H1 (cell line): ENCODE measurements around the gene DKC1. TPM values are rescaled to one million over a fixed set of nuclear protein-coding genes. Genes with fewer than 3 reads are reported as not detected.

Source experiments
- CTCF ChIA-PET: fragments of 300-600 bp; sonication (Branson Sonifier 250); formaldehyde crosslinking; loops from one replicate; lab custom pipeline; 2021; ENCODE audit not compliant: partially characterized antibody; lab: Charles Lee
- POLR2A ChIA-PET: fragments of 300-600 bp; sonication (Branson Sonifier 250); formaldehyde crosslinking; loops from one replicate; lab custom pipeline; 2021; ENCODE audit warnings: inconsistent platforms; ENCODE audit not compliant: partially characterized antibody; lab: Charles Lee
- DNase-seq, 2 experiments: peaks; one replicate each; pipeline versions ENCODE4 v3.0.0 to v3.0.0-alpha.2; 2010 to 2022; ENCODE audit warnings: low spot score in 2 of 2, low read depth in 1 of 2, mixed read lengths in 1 of 2
- FAIRE-seq: peaks from 2 replicates; lab custom pipeline; 2011; peaks lifted over from hg19 to GRCh38; lab: Jason Lieb, UNC
- H2AFZ ChIP-seq: 2 replicates; pipeline ENCODE4 v1.8.1; 2012; ENCODE audit warnings: low read length, inconsistent platforms
- H2AK5ac ChIP-seq: 2 replicates; pipeline ENCODE4 v1.6.1; 2013; ENCODE audit warnings: low read depth, low read length
- H2BK120ac ChIP-seq: replicated peaks from 2 replicates; pipeline ENCODE3; 2013; ENCODE audit warnings: low read depth, low read length, inconsistent platforms
- H2BK12ac ChIP-seq: 2 replicates; pipeline ENCODE4 v1.6.1; 2013; ENCODE audit warnings: low read depth, low read length
- H2BK15ac ChIP-seq: 2 replicates; pipeline ENCODE4 v1.6.1; 2013; ENCODE audit warnings: low read length
- H2BK20ac ChIP-seq: 2 replicates; pipeline ENCODE4 v1.6.1; 2013; ENCODE audit warnings: low read length
- H2BK5ac ChIP-seq: 2 replicates; pipeline ENCODE4 v1.6.1; 2013; ENCODE audit warnings: low read depth, low read length
- H3K14ac ChIP-seq: 2 replicates; pipeline ENCODE4 v1.6.1; 2013; ENCODE audit warnings: inconsistent platforms; ENCODE audit not compliant: insufficient read length
- H3K18ac ChIP-seq: 2 replicates; pipeline ENCODE4 v1.6.1; 2013; ENCODE audit warnings: low read length; ENCODE audit errors: extremely low read depth
- H3K23ac ChIP-seq: 2 replicates; pipeline ENCODE4 v1.6.1; 2013; ENCODE audit warnings: inconsistent platforms; ENCODE audit not compliant: insufficient read length
- H3K23me2 ChIP-seq: 2 replicates; pipeline ENCODE4 v1.6.1; 2013; ENCODE audit warnings: low read depth, low read length
- H3K27ac ChIP-seq: 2 replicates; pipeline ENCODE4 v1.6.1; 2011; ENCODE audit warnings: low read depth, low read length, inconsistent platforms
- H3K27me3 ChIP-seq, 4 experiments: replicated peaks in 1 of 4; 1 replicate in 1 of 4; 2 replicates in 3 of 4; pipeline versions ENCODE4 v1.6.1 to v1.8.1; 2011 to 2013; ENCODE audit warnings: low read length in 3 of 4, mild to moderate bottlenecking in 3 of 4, inconsistent platforms in 2 of 4, mixed read lengths in 2 of 4, moderate library complexity in 1 of 4; ENCODE audit not compliant: control insufficient read depth in 3 of 4, insufficient read depth in 3 of 4; ENCODE audit errors: extremely low read depth in 1 of 4
- H3K36me3 ChIP-seq, 4 experiments: 2 replicates each; pipeline versions ENCODE4 v1.6.1 to v1.8.1; 2011 to 2013; ENCODE audit warnings: mild to moderate bottlenecking in 4 of 4, low read length in 3 of 4, moderate library complexity in 2 of 4, control low read depth in 1 of 4, inconsistent platforms in 1 of 4; ENCODE audit not compliant: insufficient read depth in 4 of 4, control insufficient read depth in 2 of 4
- H3K4ac ChIP-seq: replicated peaks from 2 replicates; pipeline ENCODE3; 2013; ENCODE audit warnings: low read length, low read depth, mixed read lengths, inconsistent platforms; ENCODE audit not compliant: insufficient read length
- H3K4me1 ChIP-seq, 4 experiments: replicated peaks in 1 of 4; 1 replicate in 1 of 4; 2 replicates in 3 of 4; pipeline versions ENCODE4 v1.6.1 to v1.8.1; 2011 to 2013; ENCODE audit warnings: low read length in 3 of 4, inconsistent platforms in 2 of 4, mixed read lengths in 1 of 4; ENCODE audit not compliant: insufficient read depth in 4 of 4, control insufficient read depth in 3 of 4
- H3K4me2 ChIP-seq, 2 experiments: 2 replicates each; pipeline versions ENCODE4 v1.6.1 to v1.8.1; 2011 to 2013; ENCODE audit warnings: low read depth in 2 of 2, low read length in 2 of 2, control low read depth in 1 of 2, inconsistent platforms in 1 of 2, mild to moderate bottlenecking in 1 of 2; ENCODE audit not compliant: insufficient read depth in 1 of 2
- H3K4me3 ChIP-seq, 4 experiments: fragments of 200-600, 300-600 bp in 1 of 4; sonication (generic), shearing (Covaris generic), sonication (Bioruptor Twin) in 1 of 4; 2 replicates each; pipeline versions ENCODE4 v1.5.1 to v1.8.1; 2011 to 2016; ENCODE audit warnings: low read length in 4 of 4, low read depth in 3 of 4, control low read depth in 2 of 4, inconsistent platforms in 2 of 4, mild to moderate bottlenecking in 2 of 4, mixed read lengths in 1 of 4, moderate library complexity in 1 of 4; ENCODE audit not compliant: insufficient read depth in 2 of 4; ENCODE audit errors: extremely low read depth in 1 of 4
- H3K56ac ChIP-seq: replicated peaks from 2 replicates; pipeline ENCODE3; 2013; ENCODE audit warnings: low read depth, mild to moderate bottlenecking, mixed read lengths, low read length, inconsistent platforms; ENCODE audit not compliant: insufficient read length
- H3K79me1 ChIP-seq: 2 replicates; pipeline ENCODE4 v1.6.1; 2013; ENCODE audit warnings: low read depth, low read length, control low read depth
- H3K79me2 ChIP-seq, 2 experiments: 2 replicates each; pipeline versions ENCODE4 v1.6.1 to v1.8.1; 2012 to 2013; ENCODE audit warnings: low read length in 2 of 2, mild to moderate bottlenecking in 2 of 2, inconsistent platforms in 1 of 2; ENCODE audit not compliant: insufficient read depth in 2 of 2, control insufficient read depth in 1 of 2
- H3K9ac ChIP-seq, 4 experiments: replicated peaks in 1 of 4; 1 replicate in 1 of 4; 2 replicates in 3 of 4; pipeline versions ENCODE4 v1.6.1 to v1.8.1; 2011 to 2013; ENCODE audit warnings: low read depth in 3 of 4, low read length in 3 of 4, control low read depth in 2 of 4, mild to moderate bottlenecking in 2 of 4, moderate library complexity in 2 of 4, inconsistent platforms in 1 of 4; ENCODE audit errors: extremely low read depth in 1 of 4
- H3K9me3 ChIP-seq, 2 experiments: 2 replicates each; pipeline versions ENCODE4 v1.6.1 to v1.8.1; 2012 to 2013; ENCODE audit warnings: mild to moderate bottlenecking in 2 of 2, moderate library complexity in 2 of 2, control low read depth in 1 of 2, inconsistent platforms in 1 of 2, low read depth in 1 of 2, low read length in 1 of 2, mixed read lengths in 1 of 2; ENCODE audit not compliant: insufficient read depth in 2 of 2
- H4K20me1 ChIP-seq, 2 experiments: replicated peaks in 1 of 2; 2 replicates each; pipeline versions ENCODE3 to v1.8.1; 2011 to 2013; ENCODE audit warnings: inconsistent platforms in 2 of 2, low read length in 2 of 2, mild to moderate bottlenecking in 1 of 2; ENCODE audit not compliant: insufficient read depth in 2 of 2, control insufficient read depth in 1 of 2
- H4K5ac ChIP-seq: 2 replicates; pipeline ENCODE4 v1.6.1; 2013; ENCODE audit warnings: low read length, low read depth, mixed read lengths, inconsistent platforms; ENCODE audit not compliant: insufficient read length
- H4K8ac ChIP-seq: 2 replicates; pipeline ENCODE4 v1.8.0; 2013; ENCODE audit warnings: mild to moderate bottlenecking, moderate library complexity, low read length, inconsistent platforms; ENCODE audit not compliant: insufficient read depth; ENCODE audit errors: extremely low read depth
- H4K91ac ChIP-seq: replicated peaks from 2 replicates; pipeline ENCODE3; 2013; ENCODE audit warnings: low read length, mixed read lengths, inconsistent platforms; ENCODE audit not compliant: insufficient read length
- ATF3 ChIP-seq: IDR thresholded peaks from 2 replicates; pipeline ENCODE4 v1.6.1; 2011; ENCODE audit warnings: low read depth, mild to moderate bottlenecking, low read length; ENCODE audit not compliant: insufficient read depth
- BCL11A ChIP-seq, 2 experiments: IDR thresholded peaks; one replicate each; pipeline ENCODE4 v1.6.1; 2011; ENCODE audit warnings: low read depth in 2 of 2, low read length in 2 of 2, mild to moderate bottlenecking in 2 of 2
- CBX5 ChIP-seq: fragments of 300-800, 300-1000 bp; sonication (generic); IDR thresholded peaks from 2 replicates; pipeline ENCODE4 v1.7.1; 2016; ENCODE audit warnings: antibody characterized with exemption, low read length, low read depth
- FOSL1 ChIP-seq: IDR thresholded peaks from 2 replicates; pipeline ENCODE4 v1.6.1; 2011; ENCODE audit warnings: mild to moderate bottlenecking, low read depth, low read length, moderate library complexity; ENCODE audit not compliant: insufficient read depth
- HDAC6 ChIP-seq: IDR thresholded peaks from one replicate; pipeline ENCODE4 v1.7.1; 2012; ENCODE audit warnings: low read depth, mild to moderate bottlenecking, inconsistent platforms, low read length, moderate library complexity
- JUND ChIP-seq: IDR thresholded peaks from 2 replicates; pipeline ENCODE4 v1.6.1; 2011; ENCODE audit warnings: mild to moderate bottlenecking, improper control_type of control experiment, low read length
- NRF1 ChIP-seq: IDR thresholded peaks from 2 replicates; pipeline ENCODE4 v1.6.1; 2011; ENCODE audit warnings: mild to moderate bottlenecking, low read depth, low read length, improper control_type of control experiment
- POLR2AphosphoS5 ChIP-seq: IDR thresholded peaks from 2 replicates; pipeline ENCODE4 v1.6.1; 2011; ENCODE audit warnings: low read depth, low read length
- POU5F1 ChIP-seq: IDR thresholded peaks from 2 replicates; pipeline ENCODE4 v1.6.1; 2011; ENCODE audit warnings: low read depth, mild to moderate bottlenecking, low read length, moderate library complexity
- SP1 ChIP-seq: IDR thresholded peaks from 2 replicates; pipeline ENCODE4 v1.6.1; 2011; ENCODE audit warnings: low read depth, low read length
- SP2 ChIP-seq: IDR thresholded peaks from 2 replicates; pipeline ENCODE4 v1.6.1; 2012; ENCODE audit warnings: mild to moderate bottlenecking, low read length, inconsistent platforms
- TAF1 ChIP-seq: IDR thresholded peaks from 2 replicates; pipeline ENCODE4 v1.6.1; 2011; ENCODE audit warnings: mild to moderate bottlenecking, low read depth, low read length
- WGBS, 2 experiments: shearing (Covaris generic) in 1 of 2; methylation state at CpG; one replicate each; pipeline versions ENCODE4 v1.1.6 to v1.1.7; 2013 to 2015; ENCODE audit warnings: low lambda C conversion rate in 2 of 2, mixed read lengths in 2 of 2, inconsistent platforms in 1 of 2, low coverage in 1 of 2, missing lambda C conversion rate in 1 of 2; ENCODE audit not compliant: insufficient replicate concordance in 2 of 2, insufficient coverage in 1 of 2, insufficient read length in 1 of 2; ENCODE audit errors: extremely low coverage in 1 of 2, missing lambda C conversion rate in 1 of 2; 5-methylcytosine and 5-hydroxymethylcytosine counted together
- polyA plus RNA-seq, 7 experiments: library from polyadenylated mRNA; depleted of rRNA in 3 of 7; stranded (reverse) in 5 of 7; unstranded in 2 of 7; fragments of >200 nt in 5 of 7; fragments of 200-250 nt in 2 of 7; gene quantifications; 1 replicate in 5 of 7; 2 replicates in 1 of 7; 4 replicates in 1 of 7; pipeline versions ENCODE4 v1.2.1 to v1.2.3, GENCODE V29; 2011 to 2013; ENCODE audit warnings: missing spikeins in 2 of 7, mixed read lengths in 2 of 7
- total RNA-seq: library from RNA; stranded (reverse); fragmentation: NEBNext Ultra II Directional; extraction: Animal tissue kit (Norgen Biotek cat#: 25700); gene quantifications from 2 replicates; pipeline ENCODE4 v1.2.1, GENCODE V29; 2021

The DKC1 gene
- total and polyA plus RNA-seq, 2 of the 8 experiments (the other 6 are each of a cell fraction or from before 2014, with no cell fraction given) = 65.6 to 143 TPM

- H3K14ac ChIP-seq = no peak overlapping the region
- H2BK120ac ChIP-seq = no peak overlapping the region
- H4K91ac ChIP-seq = no peak overlapping the region
- H3K9ac ChIP-seq = no peak overlapping the region
- H3K27me3 ChIP-seq = no peaks in the 10 kb centered on the region
- H2BK5ac ChIP-seq = no peak overlapping the region
- no peaks in the 10 kb centered on the region for H3K79me1 ChIP-seq
- H2AK5ac ChIP-seq = no peak overlapping the region
- peaks cover 0 to 2% (median 0%) of the 10 kb centered on the region in 4 experiments; a peak in 1 of 8 replicates for H3K36me3 ChIP-seq
- H2BK12ac ChIP-seq = no peak overlapping the region
- H3K27ac ChIP-seq = no peak overlapping the region
- H3K79me2 ChIP-seq = no peaks in the 10 kb centered on the region
- H3K23me2 ChIP-seq = no peaks in the 10 kb centered on the region
- no peaks in the 10 kb centered on the region for H3K4me1 ChIP-seq
- H2AFZ ChIP-seq = no peak overlapping the region
- ChIA-PET POLR2A (interaction anchor here (2.0 kb wide), 1 partner anchor 8 kb away, joined by 7 read pairs; no protein-coding TSS in a partner anchor), CTCF (interaction anchor here (0.6 kb wide), 1 partner anchor 30 kb away, joined by 3 read pairs; no protein-coding TSS in a partner anchor)
- H4K5ac ChIP-seq = no peak overlapping the region
- no peak for FAIRE-seq
- H3K9me3 ChIP-seq = peaks cover 0 to 4% of the 10 kb centered on the region in 2 experiments; a peak in 2 of 4 replicates
- H2BK15ac ChIP-seq = no peak overlapping the region
- H4K8ac ChIP-seq = no peak overlapping the region
- no peak overlapping the region for H3K23ac ChIP-seq
- no peak overlapping the region for H3K4me3 ChIP-seq
- H2BK20ac ChIP-seq = no peak overlapping the region
- no peak overlapping the region for H3K18ac ChIP-seq
- DNase-seq = no peak
- no peaks in the 10 kb centered on the region for H4K20me1 ChIP-seq
- TF ChIP-seq BCL11A (IDR thresholded peaks at IDR 0.05; ENCODE audit: low read depth in 2 of 2, low read length in 2 of 2) = no peak
- no peak for TF ChIP-seq POU5F1
- TF ChIP-seq SP2 = no peak
- no peak for TF ChIP-seq JUND
- no peak for TF ChIP-seq POLR2AphosphoS5
- no peak for TF ChIP-seq FOSL1
- no peak for TF ChIP-seq CBX5
- TF ChIP-seq TAF1 = no peak
- no peak for TF ChIP-seq SP1
- TF ChIP-seq NRF1 = no peak
- TF ChIP-seq HDAC6 = no peak
- no peak for TF ChIP-seq ATF3
- no peak overlapping the region for H3K56ac ChIP-seq
- no peak overlapping the region for H3K4me2 ChIP-seq
- H3K4ac ChIP-seq = no peak overlapping the region
- 78% methylated on average over 2 of the region's 2 CpGs; no CpG with 5 or more reads in 1 of the 2 experiments for whole genome bisulfite sequencing, 2 experiments
Observed at GRCh38 chrX:154812341-154813101, 49.9 kb downstream of the DKC1 start.
